ENCODE results near the gene RNF224.

DNA sequence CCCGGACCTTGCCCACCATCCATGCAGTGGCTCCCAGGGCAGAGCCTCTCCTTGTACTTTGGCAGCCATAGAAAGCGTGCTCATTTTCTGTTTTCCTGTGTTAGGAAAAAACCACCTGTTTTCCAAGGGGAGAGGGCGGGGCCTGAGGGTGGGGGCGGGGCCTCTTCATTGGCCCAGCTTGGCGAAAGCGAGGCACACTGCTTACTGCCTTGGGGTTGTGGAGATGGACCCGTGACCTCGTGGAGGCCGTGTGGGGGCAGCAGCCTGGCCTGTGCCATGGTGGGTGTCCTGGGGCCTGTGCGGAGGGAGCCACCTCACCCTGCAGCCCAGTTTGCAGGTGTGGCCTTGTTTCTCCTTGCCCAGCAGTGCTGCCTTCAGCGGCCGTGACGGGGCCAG, 45.8 kb downstream of the RNF224 start:
- TF ChIP-seq, protein P1, sequence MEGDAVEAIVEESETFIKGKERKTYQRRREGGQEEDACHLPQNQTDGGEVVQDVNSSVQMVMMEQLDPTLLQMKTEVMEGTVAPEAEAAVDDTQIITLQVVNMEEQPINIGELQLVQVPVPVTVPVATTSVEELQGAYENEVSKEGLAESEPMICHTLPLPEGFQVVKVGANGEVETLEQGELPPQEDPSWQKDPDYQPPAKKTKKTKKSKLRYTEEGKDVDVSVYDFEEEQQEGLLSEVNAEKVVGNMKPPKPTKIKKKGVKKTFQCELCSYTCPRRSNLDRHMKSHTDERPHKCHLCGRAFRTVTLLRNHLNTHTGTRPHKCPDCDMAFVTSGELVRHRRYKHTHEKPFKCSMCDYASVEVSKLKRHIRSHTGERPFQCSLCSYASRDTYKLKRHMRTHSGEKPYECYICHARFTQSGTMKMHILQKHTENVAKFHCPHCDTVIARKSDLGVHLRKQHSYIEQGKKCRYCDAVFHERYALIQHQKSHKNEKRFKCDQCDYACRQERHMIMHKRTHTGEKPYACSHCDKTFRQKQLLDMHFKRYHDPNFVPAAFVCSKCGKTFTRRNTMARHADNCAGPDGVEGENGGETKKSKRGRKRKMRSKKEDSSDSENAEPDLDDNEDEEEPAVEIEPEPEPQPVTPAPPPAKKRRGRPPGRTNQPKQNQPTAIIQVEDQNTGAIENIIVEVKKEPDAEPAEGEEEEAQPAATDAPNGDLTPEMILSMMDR (IDR thresholded peaks at IDR 0.05): no peak
- no peak for TF ChIP-seq POLR2A (IDR thresholded peaks at IDR 0.05)
